Activated naive CD4-positive, alpha-beta T cell treated with anti-CD3 and anti-CD28 coated beads, Interleukin-2, amount 50 U/mL, for 72 hours (primary cell): ENCODE data around the gene ARHGAP4. TPM values are rescaled to one million over a fixed set of nuclear protein-coding genes. Genes with fewer than 3 reads are reported as not detected.

Experiments
- ATAC-seq, 2 donors: fragments of 150-1000 bp; cut with Tn5 transposase; 2 replicates each; pipeline ENCODE4 v1.10.0; 2021; ENCODE audit warnings: mild to moderate bottlenecking in 2 of 2, moderate library complexity in 2 of 2
- DNase-seq, 2 donors: peaks; one replicate each; pipeline ENCODE4 v3.0.0; 2021 to 2022; ENCODE audit warnings: low spot score in 2 of 2
- H3K27ac Mint-ChIP-seq, 2 donors: one replicate each; pipeline ENCODE4 v1.8.0; 2022; ENCODE audit warnings: mild to moderate bottlenecking in 2 of 2, mixed read lengths in 2 of 2
- H3K36me3 Mint-ChIP-seq, 2 donors: one replicate each; pipeline ENCODE4 v1.8.0; 2022; ENCODE audit warnings: mixed read lengths in 2 of 2
- H3K9me3 Mint-ChIP-seq, 2 donors: one replicate each; pipeline ENCODE4 v1.8.0; 2022; ENCODE audit warnings: mixed read lengths in 2 of 2
- total RNA-seq, 2 donors: library from RNA; stranded (reverse); gene quantifications; one replicate each; pipeline ENCODE4 v1.2.3, GENCODE V29; 2022

The ARHGAP4 gene
- total RNA-seq, 2 donors from 2014 or later: 90.0 to 138 TPM

DNA sequence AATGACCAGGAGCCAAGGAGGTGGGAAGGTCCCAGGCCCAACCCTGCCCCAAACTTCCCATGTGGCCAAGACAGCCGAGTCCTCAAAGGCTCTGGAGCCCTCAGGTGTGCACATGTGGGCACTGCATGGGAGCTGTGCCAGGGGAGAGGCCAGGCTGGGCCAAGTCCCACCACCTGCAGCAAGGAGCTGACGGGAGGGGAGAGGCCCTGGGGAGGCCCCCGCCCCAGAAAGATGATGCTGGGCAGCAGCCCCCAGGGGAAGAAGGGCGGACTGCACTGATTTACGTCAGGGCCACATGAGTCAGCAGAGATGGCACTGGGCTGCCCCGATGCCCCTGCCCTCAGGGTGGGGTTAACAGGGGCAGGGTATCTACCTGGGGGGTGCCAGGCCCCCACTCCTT lies 41.5 kb downstream of the ARHGAP4 start:
- Mint-ChIP-seq H3K36me3 (no peaks in the 10 kb centered on the region), H3K9me3 (no peaks in the 10 kb centered on the region), H3K27ac (no peak overlapping the region)
- DNase-seq: no peak
- peak; percentile 44 to 66 for ATAC-seq

- H3K27ac Mint-ChIP-seq: no peak overlapping the region
- ATAC-seq (no peak), DNase-seq (no peak)
- no peaks in the 10 kb centered on the region for H3K9me3 Mint-ChIP-seq
- H3K36me3 Mint-ChIP-seq: no peaks in the 10 kb centered on the region
Measured at GRCh38 chrX:153884136-153884535, 41.9 kb downstream of the ARHGAP4 start.

- Mint-ChIP-seq H3K27ac (no peak overlapping the region), H3K9me3 (no peaks in the 10 kb centered on the region), H3K36me3 (no peaks in the 10 kb centered on the region)
- no peak for DNase-seq
- ATAC-seq: no peak
Measured at GRCh38 chrX:153883163-153883843, 42.8 kb downstream of the ARHGAP4 start.

DNA sequence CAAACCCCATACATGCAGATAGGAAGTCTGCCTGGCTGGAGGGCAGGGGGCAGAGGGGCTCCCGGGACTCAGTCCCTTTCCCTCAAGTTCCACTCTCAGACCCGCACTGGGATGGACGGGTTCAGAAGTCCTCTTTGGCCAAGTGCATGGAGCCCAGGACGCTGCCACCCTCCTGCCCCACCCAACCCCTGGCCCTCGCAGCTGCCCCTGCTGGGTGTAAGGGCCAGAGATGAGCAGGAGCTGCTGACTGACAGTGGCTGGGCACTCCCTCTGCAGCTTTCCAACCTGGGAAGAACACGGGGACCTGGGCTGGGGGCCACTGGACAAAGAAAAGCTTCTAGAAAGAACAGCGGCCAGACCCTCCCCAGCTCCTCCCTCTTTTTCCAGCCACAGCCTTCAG lies 43.5 kb downstream of the ARHGAP4 start:
- Mint-ChIP-seq H3K27ac (no peak overlapping the region), H3K9me3 (no peaks in the 10 kb centered on the region), H3K36me3 (no peaks in the 10 kb centered on the region)
- DNase-seq: no peak
- no peak for ATAC-seq

- DNase-seq (no peak), ATAC-seq (no peak)
- Mint-ChIP-seq H3K36me3 (no peaks in the 10 kb centered on the region), H3K27ac (no peak overlapping the region), H3K9me3 (no peaks in the 10 kb centered on the region)
Measured at GRCh38 chrX:153882086-153882498, 44.0 kb downstream of the ARHGAP4 start.

DNA sequence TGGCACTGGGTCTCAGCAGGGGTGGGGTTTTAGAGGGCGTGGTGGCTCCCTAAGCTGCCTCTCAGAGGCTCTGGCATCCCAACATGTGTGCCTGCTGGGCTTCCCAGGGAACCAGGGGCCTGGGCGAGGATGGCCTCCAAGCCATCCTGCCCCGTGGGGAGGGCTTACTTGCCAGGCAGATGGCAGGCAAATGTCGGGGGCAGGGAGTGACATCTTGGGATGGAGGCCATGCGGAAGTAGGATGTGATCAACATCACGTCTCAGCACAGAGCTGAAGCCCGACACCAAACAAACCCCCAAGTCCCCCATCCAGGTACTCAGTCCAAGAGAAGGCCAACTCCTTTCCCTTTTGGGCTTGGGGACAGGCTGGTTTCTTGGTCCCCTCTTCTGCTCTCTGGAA lies 44.8 kb downstream of the ARHGAP4 start:
- no peak overlapping the region for H3K27ac Mint-ChIP-seq
- no peaks in the 10 kb centered on the region for H3K36me3 Mint-ChIP-seq
- DNase-seq: no peak
- no peak for ATAC-seq
- peaks cover 0 to 2% of the 10 kb centered on the region in 2 donors for H3K9me3 Mint-ChIP-seq

DNA sequence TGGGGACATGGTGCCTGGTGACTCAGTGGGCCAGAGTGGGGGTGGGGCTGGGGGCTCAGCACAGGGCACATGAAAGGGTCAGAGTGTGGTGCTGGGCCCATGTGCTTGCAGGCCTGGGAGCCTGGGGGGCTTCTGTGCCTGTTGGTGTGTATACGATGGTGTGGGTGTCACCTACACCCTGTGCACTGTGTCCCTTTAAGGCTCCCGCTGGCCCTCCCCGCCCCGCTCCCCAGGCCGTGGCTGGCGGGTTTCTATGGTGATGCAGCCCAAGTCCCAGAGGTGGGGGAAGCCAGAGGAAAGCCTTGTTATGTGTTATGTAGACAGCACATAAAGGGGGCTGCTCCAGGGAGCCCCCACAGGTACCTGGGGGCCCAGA lies 45.6 kb downstream of the ARHGAP4 start:
- H3K9me3 Mint-ChIP-seq: peaks cover 0 to 4% of the 10 kb centered on the region in 2 donors
- H3K36me3 Mint-ChIP-seq: no peaks in the 10 kb centered on the region
- no peak for DNase-seq
- ATAC-seq: no peak
- no peak overlapping the region for H3K27ac Mint-ChIP-seq

DNA sequence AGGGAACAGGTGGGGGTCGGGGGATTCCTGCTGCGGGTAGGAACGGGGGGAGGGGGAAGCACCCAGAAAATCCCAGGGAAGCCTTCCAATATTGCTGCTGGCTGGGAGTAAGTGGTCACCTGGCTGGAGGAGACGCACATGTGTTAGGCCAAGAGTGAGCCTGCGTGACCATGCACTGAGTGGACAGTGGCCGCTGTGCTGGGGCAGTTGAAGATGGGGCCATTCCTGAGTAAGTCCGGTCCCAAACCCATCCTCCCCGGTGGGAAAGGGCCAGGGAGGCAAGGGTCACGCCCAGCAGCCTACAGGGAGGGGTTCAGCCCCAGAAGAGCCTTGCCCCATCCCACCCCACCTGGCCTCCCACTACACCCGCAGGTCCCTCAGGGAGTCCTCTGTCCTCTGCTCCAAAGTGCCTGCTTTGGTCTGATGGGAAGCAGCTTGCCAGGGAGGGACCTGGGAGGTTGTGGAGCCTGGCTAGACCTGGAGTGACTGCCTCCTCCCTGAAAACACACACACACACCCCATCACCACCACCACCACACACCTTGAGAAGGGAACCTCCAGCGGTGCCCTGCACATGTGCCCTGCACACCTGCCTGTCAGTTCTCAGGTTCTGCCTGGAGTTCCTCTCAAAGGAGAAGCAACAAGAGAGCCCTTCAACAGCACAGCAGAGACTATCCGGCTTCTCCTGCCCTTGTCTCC lies 46.2 kb downstream of the ARHGAP4 start:
- DNase-seq (no peak), ATAC-seq (no peak)
- Mint-ChIP-seq H3K36me3 (no peaks in the 10 kb centered on the region), H3K27ac (no peak overlapping the region), H3K9me3 (peaks cover under 1 to 4% of the 10 kb centered on the region in 2 donors)

DNA sequence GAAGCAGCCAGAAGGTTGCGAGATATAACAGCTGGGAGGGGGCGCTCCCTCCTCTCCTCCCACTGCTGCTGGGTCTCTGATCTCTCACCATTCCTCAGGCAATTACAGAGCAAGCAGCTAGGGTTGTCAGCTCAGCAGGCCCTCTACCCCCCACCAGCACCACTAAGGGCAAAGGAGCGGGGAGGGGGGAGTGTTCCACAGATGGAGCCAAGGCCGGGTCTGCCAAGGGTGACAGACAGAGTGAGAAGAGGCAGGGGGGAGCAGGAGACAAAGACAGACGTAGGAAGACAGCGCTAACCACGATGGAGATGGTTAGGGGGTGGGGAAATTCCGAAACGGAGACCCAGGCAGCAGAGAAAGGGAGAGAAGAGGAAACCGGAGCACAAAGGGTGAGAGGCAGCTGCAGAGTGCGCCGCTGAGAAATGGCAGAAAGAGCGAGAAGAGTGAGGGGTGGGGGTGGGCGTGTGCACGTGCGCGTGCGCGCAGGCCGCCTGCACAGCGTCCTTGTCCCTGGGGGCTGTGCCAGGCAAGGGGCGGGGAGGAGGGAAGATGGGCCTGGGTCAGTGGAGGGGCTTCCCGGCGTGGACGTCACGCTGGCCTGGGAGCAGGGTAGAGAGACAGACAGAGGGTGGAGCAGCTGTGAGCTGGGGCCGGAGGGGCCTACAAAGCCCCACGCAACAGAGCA lies 47.0 kb downstream of the ARHGAP4 start:
- H3K27ac Mint-ChIP-seq: no peak overlapping the region
- H3K9me3 Mint-ChIP-seq: peaks cover 4% of the 10 kb centered on the region in 2 donors
- DNase-seq: no peak
- ATAC-seq: peak; percentile 69 to 71
- H3K36me3 Mint-ChIP-seq: no peaks in the 10 kb centered on the region

DNA sequence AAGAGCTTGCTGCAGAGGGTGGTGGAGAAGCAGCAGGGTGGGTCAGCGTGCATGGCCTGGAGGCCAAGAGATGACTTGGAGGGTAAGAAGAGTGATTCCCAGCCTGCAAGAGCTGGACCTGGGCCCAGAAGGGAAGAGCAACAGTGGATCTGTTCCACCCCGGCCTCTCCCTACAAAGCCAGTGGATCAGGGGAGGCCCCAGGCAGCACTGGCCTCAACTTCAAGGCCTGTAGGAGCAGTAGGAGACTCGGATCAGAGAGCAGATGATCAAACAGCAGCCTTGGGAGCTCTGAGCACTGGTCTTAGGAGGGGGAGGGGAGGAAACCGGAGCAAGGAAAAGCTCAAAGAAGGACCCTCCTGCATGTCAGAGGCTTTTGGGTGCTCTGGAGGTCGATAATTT lies 47.7 kb downstream of the ARHGAP4 start:
- Mint-ChIP-seq H3K36me3 (no peaks in the 10 kb centered on the region), H3K9me3 (peaks cover 4% of the 10 kb centered on the region in 2 donors), H3K27ac (no peak overlapping the region)
- no peak for DNase-seq
- no peak for ATAC-seq

DNA sequence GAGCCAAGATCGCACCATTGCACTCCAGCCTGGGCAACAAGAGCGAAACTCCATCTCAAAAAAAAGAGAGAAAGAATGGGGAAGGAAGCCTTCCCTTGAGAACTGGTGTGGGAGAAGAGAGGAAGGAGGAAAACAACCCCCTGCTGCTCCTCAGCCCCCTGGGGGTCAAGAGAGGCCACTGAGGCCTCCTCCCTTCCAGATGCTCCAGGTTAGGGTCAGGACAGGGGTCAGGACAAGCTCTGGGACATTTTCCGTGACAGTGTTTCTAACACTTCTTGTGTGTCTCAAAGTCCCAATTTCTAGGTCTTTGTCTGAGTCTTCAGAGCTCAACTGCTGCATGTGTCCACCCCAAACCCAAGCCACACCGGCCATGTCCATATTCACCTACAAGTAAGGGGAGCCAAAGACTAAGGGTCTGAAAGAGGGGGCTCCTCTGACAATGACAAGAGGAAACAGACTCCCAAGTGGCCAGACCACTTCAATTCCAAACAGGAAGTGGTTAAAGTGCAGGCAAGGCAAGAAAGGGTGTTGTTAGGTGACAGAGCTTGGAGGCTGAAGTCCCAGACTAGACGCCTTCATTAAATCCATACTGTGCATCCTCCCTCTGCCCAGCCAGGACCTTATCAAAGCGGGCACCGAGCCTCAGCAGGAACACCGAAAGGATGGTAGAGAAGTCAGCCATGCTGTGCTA lies 48.3 kb downstream of the ARHGAP4 start:
- ATAC-seq (no peak), DNase-seq (no peak)
- Mint-ChIP-seq H3K36me3 (no peaks in the 10 kb centered on the region), H3K9me3 (peaks cover 4% of the 10 kb centered on the region in 2 donors), H3K27ac (no peak overlapping the region)

- ATAC-seq: no peak
- no peak overlapping the region for H3K27ac Mint-ChIP-seq
- no peak for DNase-seq
- no peaks in the 10 kb centered on the region for H3K36me3 Mint-ChIP-seq
- H3K9me3 Mint-ChIP-seq: peaks cover 4% of the 10 kb centered on the region in 2 donors
Measured at GRCh38 chrX:153876112-153876491, 50.0 kb downstream of the ARHGAP4 start.

GRCh38 chrX:153875391-153876111 lies 50.5 kb downstream of the ARHGAP4 start:
- DNase-seq: peak in 1 of 2 donors; percentile 75
- peak; percentile 53 to 73 for ATAC-seq
- H3K36me3 Mint-ChIP-seq: no peaks in the 10 kb centered on the region
- no peak overlapping the region for H3K27ac Mint-ChIP-seq
- peaks cover 4% of the 10 kb centered on the region in 2 donors for H3K9me3 Mint-ChIP-seq

DNA sequence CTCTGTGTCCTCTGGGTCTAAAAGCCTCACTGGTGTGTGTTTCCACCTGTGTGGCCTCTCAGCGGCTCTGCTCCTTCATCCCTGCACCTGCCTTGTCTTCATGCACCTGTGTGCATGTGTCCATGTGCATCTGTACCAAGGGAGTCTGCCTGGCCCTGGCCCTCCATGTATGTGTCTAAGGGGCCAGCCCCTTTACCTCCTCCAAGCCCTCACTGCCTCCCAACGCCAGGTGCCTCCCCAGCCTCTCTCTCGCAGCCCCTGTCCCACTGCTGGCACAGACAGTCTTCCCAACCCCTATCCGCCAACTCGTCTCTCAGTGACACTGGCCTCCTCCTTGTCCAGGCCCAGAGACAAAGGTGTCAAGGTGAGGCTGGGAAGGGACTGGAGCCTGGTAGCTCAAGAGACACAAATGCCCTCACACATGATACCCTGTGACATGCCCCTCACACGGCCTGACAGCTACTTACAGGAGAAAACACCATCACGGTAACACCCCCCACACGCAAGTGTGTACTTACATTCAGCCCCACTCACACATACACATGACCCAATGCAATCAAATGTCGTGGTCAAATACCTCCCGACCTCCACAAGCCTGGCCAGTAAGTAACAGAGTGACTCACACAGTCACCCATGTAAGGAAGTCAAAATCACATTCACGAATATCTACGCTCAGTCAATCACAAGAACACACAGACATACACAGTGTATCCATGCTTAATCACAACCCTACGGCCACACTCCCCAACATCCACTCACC lies 51.5 kb downstream of the ARHGAP4 start:
- Mint-ChIP-seq H3K36me3 (no peaks in the 10 kb centered on the region), H3K9me3 (peaks cover 4% of the 10 kb centered on the region in 2 donors), H3K27ac (peak overlapping the region in 1 of 2 donors; percentile 14)
- DNase-seq (no peak), ATAC-seq (no peak)

GRCh38 chrX:153874085-153874365 lies 52.0 kb downstream of the ARHGAP4 start:
- Mint-ChIP-seq H3K36me3 (no peaks in the 10 kb centered on the region), H3K27ac (peak overlapping the region in 1 of 2 donors; percentile 14), H3K9me3 (peaks cover 4% of the 10 kb centered on the region in 2 donors)
- no peak for DNase-seq
- no peak for ATAC-seq
